Ascending aorta (tissue), 2 donors: ENCODE data around the gene RNU2-63P. TPM values are rescaled to one million over a fixed set of nuclear protein-coding genes. Genes with fewer than 3 reads are reported as not detected.
"Not testable (repeated sequence)": the region's sequence is repeated elsewhere in the genome, so short reads cannot be mapped to it uniquely, and the experiment has no call there.

Source experiments
- DNase-seq, 2 donors: peaks; one replicate each; pipeline ENCODE4 v3.0.0-alpha.2; 2019; ENCODE audit warnings: low spot score in 2 of 2
- H3K27ac ChIP-seq, 2 donors: fragments of 200-600 bp; sonication (generic); one replicate each; pipeline ENCODE4 v1.5.1; 2016 to 2017; ENCODE audit warnings: mild to moderate bottlenecking in 1 of 2
- H3K27me3 ChIP-seq: fragments of 200-600 bp; sonication (generic); one replicate; pipeline ENCODE4 v1.5.1; 2017
- H3K36me3 ChIP-seq, 2 donors: fragments of 200-600 bp; sonication (generic); one replicate each; pipeline ENCODE4 v1.5.1; 2016
- H3K4me1 ChIP-seq, 2 donors: fragments of 200-600 bp; sonication (generic); one replicate each; pipeline ENCODE4 v1.5.1; 2016 to 2017; ENCODE audit warnings: mild to moderate bottlenecking in 1 of 2
- H3K4me3 ChIP-seq, 2 donors: fragments of 200-600 bp; sonication (generic); one replicate each; pipeline ENCODE4 v1.5.1; 2016 to 2017; ENCODE audit warnings: mild to moderate bottlenecking in 1 of 2
- H3K9me3 ChIP-seq, 2 donors: fragments of 200-600 bp; sonication (generic); one replicate each; pipeline ENCODE4 v1.5.1; 2016
- intact Hi-C: fragments of 100-400 bp; cut with DNase I; formaldehyde crosslinking; loops from one replicate; pipeline ENCODE4 v1.15.1; 2023
- total RNA-seq: library from RNA; depleted of rRNA; stranded (reverse); fragments of >200 nt; gene quantifications from one replicate; pipeline ENCODE4 v1.1.0, GENCODE V29; 2016

The RNU2-63P gene
- total RNA-seq, 1 donor from 2014 or later, result not detected

DNA sequence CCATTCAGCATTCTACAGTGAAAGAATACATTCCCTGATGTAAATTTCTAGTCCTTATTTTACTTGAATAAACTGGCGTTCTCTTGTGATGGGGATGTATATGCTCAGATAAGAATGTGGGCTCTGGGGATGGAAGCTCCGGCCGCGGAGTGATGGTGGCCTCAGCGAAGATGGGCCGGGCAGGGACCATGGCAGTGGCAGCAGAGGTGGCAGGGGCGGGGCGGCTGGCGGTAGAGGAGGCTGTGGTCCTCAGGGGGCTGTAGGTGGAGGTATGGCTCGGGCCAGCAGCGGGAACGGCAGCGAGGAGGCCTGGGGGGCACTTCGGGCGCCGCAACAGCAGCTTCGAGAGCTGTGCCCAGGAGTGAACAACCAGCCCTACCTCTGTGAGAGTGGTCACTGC, 44.0 kb downstream of the RNU2-63P start:
- H3K27ac ChIP-seq, DNase-seq, H3K4me1 ChIP-seq, intact Hi-C loops, H3K27me3 ChIP-seq, H3K36me3 ChIP-seq, H3K9me3 ChIP-seq, H3K4me3 ChIP-seq: not testable (repeated sequence)

Other genes starting within 250 kb of the RNU2-63P start
- 0.11 TPM for gene RGPD2, start 190.8 kb downstream of the RNU2-63P start, total RNA-seq
- 3.1 TPM for gene KRCC1, start 39.2 kb upstream of the RNU2-63P start, total RNA-seq
- not detected for gene SMYD1, start 51.3 kb upstream of the RNU2-63P start, total RNA-seq
- not detected for gene FABP1, start 111.5 kb upstream of the RNU2-63P start, total RNA-seq
- 13.8 TPM for gene THNSL2, start 153.8 kb upstream of the RNU2-63P start, total RNA-seq